HL-60 (cell line): Measurements from ENCODE around the gene RTTN.

Source experiments
- DNase-seq, 2 experiments: peaks; one replicate each; pipeline ENCODE4 v3.0.0-alpha.2; 2010 to 2020; ENCODE audit warnings: low read depth in 1 of 2, low spot score in 1 of 2
- H3K27ac ChIP-seq: fragments of 250-450 bp; sonication (Bioruptor Pico); replicated peaks from 2 replicates; pipeline ENCODE4 v1.5.1; 2020; ENCODE audit warnings: mild to moderate bottlenecking, moderate library complexity
- H3K27me3 ChIP-seq: fragments of 250-450 bp; sonication (Bioruptor Pico); 2 replicates; pipeline ENCODE4 v1.5.1; 2021; ENCODE audit warnings: mild to moderate bottlenecking, moderate library complexity; ENCODE audit not compliant: insufficient read depth, poor library complexity, severe bottlenecking
- H3K4me3 ChIP-seq: replicated peaks from 2 replicates; pipeline ENCODE4 v1.5.1; 2011; ENCODE audit warnings: mild to moderate bottlenecking, control low read depth, low read length; ENCODE audit not compliant: insufficient read depth
- CTCF ChIP-seq: IDR thresholded peaks from one replicate; pipeline ENCODE4 v1.5.1; 2011; ENCODE audit warnings: low read length, control low read depth, inconsistent platforms; ENCODE audit not compliant: insufficient read depth
- GABPA ChIP-seq: IDR thresholded peaks from 2 replicates; pipeline ENCODE4 v1.6.1; 2012; ENCODE audit warnings: low read depth
- POLR2AphosphoS5 ChIP-seq: IDR thresholded peaks from 2 replicates; pipeline ENCODE4 v1.6.1; 2012; ENCODE audit warnings: low read depth
- REST ChIP-seq: IDR thresholded peaks from 2 replicates; pipeline ENCODE4 v1.6.1; 2012; ENCODE audit warnings: low read depth; ENCODE audit not compliant: insufficient replicate concordance
- SPI1 ChIP-seq: IDR thresholded peaks from 2 replicates; pipeline ENCODE4 v1.6.1; 2012; ENCODE audit warnings: low read depth, mild to moderate bottlenecking, borderline replicate concordance

RTTN gene

GRCh38 chr18:70039186-70039585 is 166.3 kb downstream of the RTTN start:
- TF ChIP-seq GABPA (no peak), CTCF (no peak), REST (no peak), POLR2AphosphoS5 (no peak), SPI1 (no peak)
- H3K27me3 ChIP-seq = no peaks in the 10 kb centered on the region
- H3K4me3 ChIP-seq = no peak overlapping the region
- DNase-seq = no peak
- no peak overlapping the region for H3K27ac ChIP-seq

GRCh38 chr18:70037431-70038061 is 167.9 kb downstream of the RTTN start:
- no peak for DNase-seq
- Histone ChIP-seq H3K27me3 (no peaks in the 10 kb centered on the region), H3K4me3 (no peak overlapping the region), H3K27ac (no peak overlapping the region)
- TF ChIP-seq CTCF (no peak), SPI1 (no peak), GABPA (no peak), REST (no peak), POLR2AphosphoS5 (no peak)

GRCh38 chr18:70036771-70037347 is 168.6 kb downstream of the RTTN start:
- TF ChIP-seq SPI1 = peak; percentile 78
- TF ChIP-seq GABPA = no peak
- Histone ChIP-seq H3K27me3 (no peaks in the 10 kb centered on the region), H3K27ac (no peak overlapping the region), H3K4me3 (no peak overlapping the region)
- DNase-seq = no peak

- TF ChIP-seq REST (no peak), GABPA (no peak), CTCF (no peak), POLR2AphosphoS5 (no peak), SPI1 (no peak)
- no peak for DNase-seq
- Histone ChIP-seq H3K27me3 (no peaks in the 10 kb centered on the region), H3K27ac (no peak overlapping the region), H3K4me3 (no peak overlapping the region)
These were observed 169.3 kb downstream of the RTTN start for GRCh38 chr18:70036168-70036567.
